T-helper 1 cell (primary cell): ENCODE measurements around the gene OBSL1.

Experiments used
- DNase-seq, 5 donors: peaks; one replicate each; pipeline ENCODE4 v3.0.0-alpha.2; 2012 to 2020

The OBSL1 gene

GRCh38 chr2:219530048-219530963 lies 41.0 kb downstream of the OBSL1 start:
- peak; percentile 68 to 83 (median 78) for DNase-seq

DNA sequence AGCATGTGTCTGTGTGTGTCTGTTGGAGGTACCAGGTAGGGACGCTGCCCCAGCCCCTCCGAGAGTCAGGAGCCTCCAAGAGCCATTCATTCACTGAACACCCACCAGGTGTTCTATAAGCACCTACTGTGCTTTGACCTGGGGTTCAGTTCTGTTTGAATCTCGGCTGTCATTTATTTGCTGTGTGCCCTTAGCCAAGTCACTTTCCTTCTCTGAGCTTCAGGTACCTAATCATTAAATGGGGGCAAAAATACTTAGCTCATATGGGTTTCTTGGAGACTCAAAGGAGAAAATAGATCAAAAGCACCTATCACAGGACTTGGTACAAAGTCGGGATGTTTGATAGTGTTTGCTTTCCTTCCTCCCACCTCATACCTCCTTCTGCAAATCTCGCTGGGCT lies 43.9 kb downstream of the OBSL1 start:
- DNase-seq = no peak

- no peak for DNase-seq
These were observed 44.3 kb downstream of the OBSL1 start for GRCh38 chr2:219527076-219527394.

GRCh38 chr2:219526320-219527075 lies 44.8 kb downstream of the OBSL1 start:
- DNase-seq = no peak

DNA sequence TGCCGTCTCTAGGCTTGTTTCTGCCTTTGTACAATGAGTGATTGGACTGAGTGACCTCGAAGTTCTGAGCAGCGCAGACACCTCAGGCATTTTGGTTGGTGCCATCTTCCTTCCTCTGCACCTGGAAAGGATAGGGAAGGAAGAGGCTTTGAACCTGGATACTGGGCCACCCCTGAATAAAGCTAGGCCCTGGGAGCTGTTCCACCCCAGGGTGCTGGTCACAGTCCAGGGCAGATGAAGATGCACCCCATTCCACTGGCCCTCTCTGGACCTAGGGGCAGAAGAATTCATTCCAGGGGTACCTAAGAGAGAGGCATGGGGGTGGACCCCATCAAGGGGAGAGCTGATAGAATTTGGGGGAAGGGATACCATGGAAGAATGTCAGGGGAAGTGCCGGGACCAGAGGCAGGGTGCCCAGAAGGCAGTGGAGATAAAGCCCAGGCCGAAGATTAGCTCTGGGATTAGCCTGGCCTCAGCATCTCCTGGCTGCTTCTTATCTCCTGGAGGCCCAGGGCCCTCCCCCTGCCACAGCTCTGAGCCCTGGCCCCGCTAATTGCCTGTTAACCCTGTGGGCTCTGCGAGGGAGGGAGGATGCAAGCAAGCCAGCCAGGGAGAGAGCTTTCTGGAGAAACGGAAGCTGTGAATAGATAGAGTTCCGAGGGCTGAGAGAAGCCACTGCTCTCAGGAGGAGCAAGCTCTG lies 45.7 kb downstream of the OBSL1 start:
- DNase-seq = no peak

GRCh38 chr2:219524817-219525216 lies 46.5 kb downstream of the OBSL1 start:
- DNase-seq = no peak

DNA sequence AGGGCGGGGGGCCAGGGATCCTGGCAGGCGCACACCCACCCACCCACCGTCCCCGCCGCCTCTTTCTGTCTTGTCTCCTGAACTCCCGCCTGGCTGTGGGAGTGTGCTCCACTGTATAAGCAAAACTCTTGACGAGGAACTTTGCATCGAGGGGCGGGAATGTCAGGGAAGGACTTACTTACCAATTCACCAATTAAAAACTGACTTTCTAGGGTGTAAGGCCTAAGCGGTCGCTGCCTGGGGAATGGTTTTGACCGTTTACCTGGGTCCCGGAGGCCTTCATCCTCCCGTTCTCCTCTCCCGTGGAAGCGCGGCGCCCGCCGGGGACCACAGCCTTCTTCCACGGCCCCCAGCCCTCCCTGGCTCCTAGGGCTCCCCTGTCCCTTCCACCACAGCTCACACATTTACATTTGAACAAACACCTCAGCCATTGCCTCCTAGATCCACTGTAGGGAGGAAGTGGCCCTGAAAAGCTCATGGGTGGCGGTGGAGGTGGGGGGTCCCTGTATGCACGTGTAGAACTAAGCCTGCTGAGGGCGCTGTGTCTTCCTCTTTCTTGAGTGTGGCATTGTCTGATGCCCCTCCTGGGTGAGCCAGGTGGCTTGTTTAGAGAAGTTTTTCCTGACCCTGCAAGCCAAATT lies 48.2 kb downstream of the OBSL1 start:
- no peak for DNase-seq

DNA sequence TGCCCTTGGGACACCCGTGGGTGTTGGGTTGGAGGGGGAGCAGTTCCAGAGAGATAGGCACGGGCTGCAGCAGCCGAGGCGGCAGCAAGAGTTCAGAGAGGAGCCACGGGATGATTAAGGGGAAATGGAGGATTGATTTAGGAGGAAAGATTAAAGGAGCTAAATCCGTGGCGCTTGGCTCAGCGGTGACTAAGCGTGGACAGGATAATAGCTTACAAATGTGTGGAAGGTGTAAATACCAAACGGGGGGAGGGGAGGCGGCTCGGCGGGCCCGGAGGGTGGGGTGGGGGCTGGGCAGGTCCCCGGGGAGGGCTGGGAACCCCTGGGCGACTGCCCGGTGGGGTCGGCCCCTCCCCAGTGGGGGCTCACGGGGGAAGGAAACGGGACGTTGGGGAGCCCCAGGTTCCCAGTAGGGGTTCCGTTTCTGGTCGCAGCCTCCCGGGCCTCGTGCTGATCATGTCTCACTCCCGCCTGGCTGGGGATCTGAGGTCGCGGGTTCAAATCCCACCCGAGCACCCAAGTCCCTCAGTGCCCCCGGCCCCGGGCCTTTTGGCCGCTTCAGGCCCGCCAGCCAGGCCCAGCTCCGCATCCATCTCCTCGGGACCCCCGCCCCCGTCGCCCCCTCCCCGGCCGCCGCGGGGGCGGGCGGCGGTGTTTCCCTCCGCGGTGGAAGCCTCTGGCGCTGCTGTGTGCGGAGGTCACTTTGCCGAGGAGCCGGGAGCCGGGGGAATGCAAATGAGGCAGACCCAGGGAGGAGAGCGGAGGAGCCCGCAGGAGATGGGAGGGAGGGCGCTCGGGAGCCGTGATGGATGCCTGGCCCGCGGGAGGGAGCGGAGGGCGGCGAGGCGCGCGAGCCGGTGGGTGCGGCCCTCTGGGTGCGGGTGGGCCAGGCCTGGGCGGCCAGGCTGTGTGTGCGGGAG lies 49.0 kb downstream of the OBSL1 start:
- DNase-seq = no peak

GRCh38 chr2:219521066-219521880 lies 50.1 kb downstream of the OBSL1 start:
- DNase-seq = no peak

DNA sequence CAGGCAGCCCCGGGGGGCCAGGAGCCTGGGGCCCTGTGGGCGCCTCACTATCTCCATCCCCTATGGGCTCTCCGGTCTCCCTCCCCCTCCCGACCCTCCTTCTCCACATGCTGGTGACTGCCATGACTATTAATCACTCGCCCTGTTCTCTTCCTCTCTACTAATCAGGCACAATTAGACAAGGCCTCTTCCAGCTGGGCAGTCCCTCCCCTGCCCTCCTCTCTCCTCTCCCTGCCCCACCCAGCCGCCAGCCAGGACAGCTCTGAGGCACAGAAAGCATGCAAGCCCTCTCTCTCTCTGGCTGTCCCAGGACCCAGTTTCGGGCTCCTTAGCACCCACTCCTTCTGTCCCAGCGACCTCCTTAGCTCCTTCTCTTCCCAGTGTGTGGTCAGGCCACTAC lies 51.3 kb downstream of the OBSL1 start:
- DNase-seq = no peak

- no peak for DNase-seq
These were observed 51.8 kb downstream of the OBSL1 start for GRCh38 chr2:219519526-219519916.

GRCh38 chr2:219517954-219518778 lies 53.2 kb downstream of the OBSL1 start:
- no peak for DNase-seq

GRCh38 chr2:219516888-219517287 lies 54.5 kb downstream of the OBSL1 start:
- no peak for DNase-seq

DNA sequence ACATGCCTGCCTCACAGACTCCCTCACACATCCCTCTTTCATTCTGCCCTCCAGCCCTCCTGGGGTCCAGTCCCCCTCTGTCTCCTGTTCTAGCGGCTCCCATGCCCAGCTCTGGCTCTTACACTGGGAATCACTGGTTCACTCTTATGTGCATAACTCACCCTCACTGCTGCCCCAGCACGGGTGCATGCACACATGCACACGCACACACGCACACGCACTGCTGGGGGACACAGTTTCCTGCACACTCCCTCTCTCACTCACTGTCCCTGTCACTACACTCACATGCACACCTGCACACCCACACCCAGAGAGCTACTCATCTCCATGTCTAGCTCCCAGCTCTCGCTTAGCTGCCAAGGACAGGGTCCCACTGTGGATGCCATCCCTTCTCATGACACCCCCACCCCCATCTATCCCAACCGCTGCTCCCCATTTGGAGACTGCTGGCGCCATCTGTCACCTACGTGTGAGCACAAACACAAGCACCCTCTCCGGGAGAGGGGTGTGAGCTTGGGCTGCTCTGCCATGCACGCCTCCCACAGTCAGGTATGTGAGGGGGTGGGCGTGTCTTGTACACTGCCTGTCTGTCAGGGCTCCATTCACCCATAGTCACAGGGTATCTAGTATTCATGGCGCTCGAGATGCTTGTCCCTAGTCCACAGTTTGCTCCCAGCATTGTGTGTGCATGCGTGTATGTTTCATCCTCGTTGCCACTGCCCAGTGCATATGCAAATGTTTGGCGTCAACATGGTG lies 55.3 kb downstream of the OBSL1 start:
- no peak for DNase-seq

GRCh38 chr2:219514836-219515235 lies 56.5 kb downstream of the OBSL1 start:
- no peak for DNase-seq

GRCh38 chr2:219514196-219514761 lies 57.1 kb downstream of the OBSL1 start, which contains the start of gene ASIC4:
Gene ASIC4 (plus strand): TSS chr2:219514482. CDS start chr2:219514725, 243 bp downstream.
- no peak for DNase-seq

DNA sequence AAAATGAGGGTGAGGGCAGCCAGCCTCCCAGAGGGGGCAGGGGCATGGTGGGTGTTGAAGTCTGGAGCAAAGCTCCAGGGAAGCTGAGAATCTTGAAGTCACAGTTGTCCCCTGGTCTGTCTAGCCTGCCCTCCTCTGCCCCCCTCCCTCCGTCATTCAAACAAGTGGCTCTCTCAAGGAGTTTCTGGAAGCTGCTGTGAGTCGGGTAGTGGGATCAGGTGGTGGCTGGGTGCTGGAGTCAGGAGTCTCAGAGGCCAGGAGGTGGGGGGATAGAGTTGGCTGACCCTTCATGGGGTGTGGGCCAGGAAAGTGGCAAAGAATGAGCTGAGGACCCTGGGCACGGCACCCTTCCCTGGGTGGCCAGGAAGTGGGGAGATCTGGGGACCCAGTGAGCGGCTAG lies 57.6 kb downstream of the OBSL1 start:
- no peak for DNase-seq

DNA sequence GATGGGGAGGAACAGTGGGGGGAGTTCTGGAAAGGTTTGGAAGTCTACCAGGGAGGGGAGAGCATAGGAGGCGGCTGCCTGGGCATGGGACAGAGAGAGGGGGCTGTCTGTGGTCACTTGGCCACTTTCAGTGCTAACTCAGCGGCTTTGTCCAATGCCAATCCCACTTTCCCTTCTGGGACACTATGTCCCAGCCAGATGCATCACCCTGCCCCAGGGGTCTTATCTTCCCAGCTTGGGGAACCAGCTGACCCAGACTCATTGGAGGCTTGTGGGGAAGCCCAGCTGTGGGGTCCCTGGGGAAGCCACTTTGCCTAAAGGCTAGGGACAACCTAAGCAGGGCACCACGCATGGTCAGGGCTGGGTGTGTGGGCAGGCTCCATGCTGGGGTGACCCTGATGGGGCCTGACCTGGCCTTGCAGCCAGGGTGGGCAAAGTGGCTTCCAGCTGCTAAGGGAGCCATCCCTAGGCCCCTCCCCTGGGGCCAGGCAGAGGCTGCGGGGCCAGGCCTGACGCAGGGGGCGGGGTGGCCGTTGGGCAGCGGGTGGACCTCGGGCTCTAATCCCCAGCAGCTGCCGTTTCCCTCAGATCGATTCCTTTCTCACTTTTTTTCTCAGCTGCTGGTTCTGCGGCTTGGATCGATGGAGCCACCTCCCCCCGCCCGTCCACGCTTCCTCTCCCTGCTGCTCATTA lies 58.7 kb downstream of the OBSL1 start:
- no peak for DNase-seq
